HG03439 (cell line): ENCODE results near the gene DST.

Source experiments
- ATAC-seq: cut with Tn5 transposase; IDR thresholded peaks from one replicate; pipeline ENCODE4 v1.9.1; 2021; ENCODE audit warnings: mild to moderate bottlenecking, moderate library complexity; ENCODE audit not compliant: unreplicated experiment

The DST gene

GRCh38 chr6:56488281-56488680, 154.4 kb downstream of the DST start:
- no peak for ATAC-seq

GRCh38 chr6:56486681-56487080, 156.0 kb downstream of the DST start:
- no peak for ATAC-seq

GRCh38 chr6:56484669-56485068, 158.0 kb downstream of the DST start:
- ATAC-seq = no peak

- ATAC-seq = no peak
These were observed 158.8 kb downstream of the DST start for GRCh38 chr6:56483929-56484328.

- ATAC-seq = no peak
These were observed 160.2 kb downstream of the DST start for GRCh38 chr6:56482525-56482924.

- ATAC-seq = no peak
These were observed 160.7 kb downstream of the DST start for GRCh38 chr6:56481957-56482356.

- ATAC-seq = no peak
These were observed 161.9 kb downstream of the DST start for GRCh38 chr6:56480654-56481337.

GRCh38 chr6:56480246-56480645, 162.4 kb downstream of the DST start:
- no peak for ATAC-seq

GRCh38 chr6:56479381-56479780, 163.3 kb downstream of the DST start:
- ATAC-seq = no peak

GRCh38 chr6:56478202-56478601, 164.5 kb downstream of the DST start:
- no peak for ATAC-seq

- no peak for ATAC-seq
These were observed 165.4 kb downstream of the DST start for GRCh38 chr6:56477241-56477640.

GRCh38 chr6:56475736-56476457, 166.8 kb downstream of the DST start:
- ATAC-seq = no peak

GRCh38 chr6:56474532-56474931, 168.2 kb downstream of the DST start:
- no peak for ATAC-seq

GRCh38 chr6:56463443-56463842, 179.2 kb downstream of the DST start:
- ATAC-seq = no peak

GRCh38 chr6:56459030-56459805, 183.5 kb downstream of the DST start:
- no peak for ATAC-seq

- ATAC-seq = no peak
These were observed 184.3 kb downstream of the DST start for GRCh38 chr6:56458324-56458884.

- no peak for ATAC-seq
These were observed 185.9 kb downstream of the DST start for GRCh38 chr6:56456785-56457184.

- no peak for ATAC-seq
These were observed 191.6 kb downstream of the DST start for GRCh38 chr6:56450882-56451739.

GRCh38 chr6:56450376-56450775, 192.3 kb downstream of the DST start:
- no peak for ATAC-seq

- no peak for ATAC-seq
These were observed 194.6 kb downstream of the DST start for GRCh38 chr6:56448046-56448445.

- no peak for ATAC-seq
These were observed 196.9 kb downstream of the DST start for GRCh38 chr6:56445818-56446217.
